Sigmoid colon (tissue), 7 donors: ENCODE measurements around the gene ZNF134. TPM values are rescaled to one million over a fixed set of nuclear protein-coding genes. Genes with fewer than 3 reads are reported as not detected.

Experiments
- DNase-seq: peaks from one replicate; pipeline ENCODE4 v3.0.0-alpha.2; 2019
- H3K27ac ChIP-seq, 4 donors: fragments of 200-600 bp; sonication (generic); one replicate each; pipeline ENCODE4 v1.5.1; 2016 to 2019; ENCODE audit warnings: mild to moderate bottlenecking in 1 of 4
- H3K27me3 ChIP-seq, 3 donors: fragments of 200-600 bp; sonication (generic); one replicate each; pipeline ENCODE4 v1.5.1; 2019; ENCODE audit warnings: mild to moderate bottlenecking in 1 of 3
- H3K36me3 ChIP-seq, 4 donors: fragments of 200-600 bp; sonication (generic); one replicate each; pipeline ENCODE4 v1.5.1; 2016 to 2019
- H3K4me1 ChIP-seq, 4 donors: fragments of 200-600 bp; sonication (generic); one replicate each; pipeline ENCODE4 v1.5.1; 2017 to 2019
- H3K4me3 ChIP-seq, 4 donors: fragments of 200-600 bp; sonication (generic); one replicate each; pipeline ENCODE4 v1.5.1; 2017 to 2019; ENCODE audit warnings: mild to moderate bottlenecking in 2 of 4, moderate library complexity in 1 of 4
- H3K9me3 ChIP-seq, 4 donors: fragments of 200-600 bp in 3 of 4; sonication (generic) in 3 of 4; one replicate each; pipeline versions ENCODE4 v1.5.1 to v1.6.1; 2013 to 2019
- EP300 ChIP-seq, 4 donors: sonication (generic); formaldehyde crosslinking; IDR thresholded peaks; one replicate each; pipeline ENCODE4 v1.6.1; 2017; ENCODE audit warnings: antibody characterized with exemption in 4 of 4
- POLR2A ChIP-seq, 2 donors: fragments of 450-650 bp; IDR thresholded peaks; one replicate each; pipeline ENCODE4 v1.6.1; 2016; ENCODE audit warnings: antibody characterized with exemption in 2 of 2, mild to moderate bottlenecking in 2 of 2, moderate library complexity in 2 of 2
- POLR2AphosphoS5 ChIP-seq, 4 donors: sonication (generic); formaldehyde crosslinking; IDR thresholded peaks; one replicate each; pipeline ENCODE4 v1.6.1; 2017; ENCODE audit warnings: antibody characterized with exemption in 4 of 4
- WGBS, 2 donors: extraction: QIAGEN DNeasy Blood & Tissue Kit; methylation state at CpG; one replicate each; pipeline ENCODE4 v1.1.7; 2013; 5-methylcytosine and 5-hydroxymethylcytosine counted together
- intact Hi-C: fragments of 100-400 bp; cut with DNase I; formaldehyde crosslinking; loops from one replicate; pipeline ENCODE4 v1.15.1; 2023
- polyA plus RNA-seq, 3 donors: library from polyadenylated mRNA; stranded (reverse); fragments of 200-250 nt; gene quantifications; one replicate each; pipeline ENCODE4 v1.2.3, GENCODE V29; 2013
- total RNA-seq, 4 donors: library from RNA; depleted of rRNA; stranded (reverse); fragments of >200 nt; gene quantifications; one replicate each; pipeline ENCODE4 v1.1.0, GENCODE V29; 2016
- TF ChIP-seq, protein P1 (sequence below), 4 experiments: fragments of 450-650 bp in 3 of 4; fragments of 200-600 bp in 1 of 4; IDR thresholded peaks; one replicate each; pipeline ENCODE4 v1.5.1; 2016 to 2019; ENCODE audit warnings: antibody characterized with exemption in 4 of 4, mild to moderate bottlenecking in 3 of 4, moderate library complexity in 2 of 4
- donor health status: healthy with polysubstance abuse.
- donor health status: Bipolar disorder and iron deficiency.
- donor health status: healthy.

Gene ZNF134
- total and polyA plus RNA-seq, 7 donors = 0.92 to 23.2 (median 10.8) TPM

DNA sequence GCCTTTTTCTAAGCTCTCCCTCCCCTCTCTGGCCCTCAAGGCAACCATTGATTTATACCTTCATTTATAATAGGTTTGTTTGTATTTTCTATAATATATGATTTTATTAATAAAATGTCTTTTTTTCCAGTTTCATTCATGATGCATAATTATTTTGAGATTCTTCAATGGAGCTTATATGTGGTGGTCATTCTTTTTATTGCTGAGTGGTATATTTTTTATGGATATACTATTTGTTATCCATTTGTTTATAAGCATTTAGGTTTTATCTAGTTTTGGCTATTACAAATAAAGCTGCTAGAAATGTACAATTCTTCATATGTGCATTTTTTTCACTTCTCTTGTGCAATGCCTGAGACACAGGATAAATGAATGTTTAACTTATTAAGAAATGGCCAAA is 29.7 kb downstream of the ZNF134 start:
- Histone ChIP-seq H3K4me3 (no peak overlapping the region), H3K36me3 (peaks cover 35 to 50% (median 39%) of the 10 kb centered on the region in 4 donors), H3K4me1 (no peaks in the 10 kb centered on the region), H3K27ac (no peak overlapping the region), H3K9me3 (peaks cover 18 to 50% (median 26%) of the 10 kb centered on the region in 4 donors), H3K27me3 (no peaks in the 10 kb centered on the region)
- no peak for DNase-seq
- intact Hi-C loops = no loop called here
- no peak for TF ChIP-seq EP300 (IDR thresholded peaks at IDR 0.05)
- TF ChIP-seq POLR2AphosphoS5 (IDR thresholded peaks at IDR 0.05) = no peak
- no peak for TF ChIP-seq POLR2A (IDR thresholded peaks at IDR 0.05)

DNA sequence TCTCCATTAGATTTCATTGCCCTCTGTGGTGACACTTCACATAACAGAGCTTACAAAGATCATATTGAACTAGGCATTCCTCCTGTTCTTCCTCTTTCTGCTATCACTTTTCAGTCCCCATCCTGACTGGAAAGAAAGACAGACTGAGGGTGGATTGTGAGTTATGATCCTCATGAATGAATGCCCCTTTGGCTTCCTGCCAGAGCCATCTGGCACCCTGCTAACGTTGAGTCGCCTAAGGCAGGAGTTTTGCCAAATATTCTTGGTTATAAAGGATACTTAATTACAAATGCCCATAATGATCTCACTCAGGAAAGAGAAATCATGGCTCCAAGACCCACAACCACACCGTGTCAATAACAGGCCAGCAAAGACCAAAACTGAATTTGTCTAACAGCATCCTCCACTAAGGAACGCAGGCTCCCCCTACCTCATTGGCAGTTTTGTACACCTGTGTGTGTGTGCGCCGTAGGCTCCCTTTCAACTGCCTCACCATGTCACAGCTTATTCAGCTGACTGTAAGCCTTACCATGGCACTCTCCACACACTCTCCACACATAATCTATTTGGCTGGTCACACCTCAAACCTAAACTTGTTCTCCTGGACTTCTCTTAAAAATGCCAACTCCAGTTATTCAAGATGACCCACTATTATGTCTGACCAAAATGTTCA is 34.4 kb downstream of the ZNF134 start:
- H3K27ac ChIP-seq = no peak overlapping the region
- DNase-seq = no peak
- H3K27me3 ChIP-seq = no peaks in the 10 kb centered on the region
- intact Hi-C loops = no loop called here
- H3K9me3 ChIP-seq = peaks cover 0 to 15% (median under 1%) of the 10 kb centered on the region in 4 donors
- H3K36me3 ChIP-seq = peaks cover 0 to 3% (median 0%) of the 10 kb centered on the region in 4 donors
- 74 to 79% methylated on average over 6 of the region's 6 CpGs for WGBS, 2 donors
- no peak overlapping the region for H3K4me3 ChIP-seq
- TF ChIP-seq POLR2A (IDR thresholded peaks at IDR 0.05) = no peak
- no peak for TF ChIP-seq POLR2AphosphoS5 (IDR thresholded peaks at IDR 0.05)
- no peaks in the 10 kb centered on the region for H3K4me1 ChIP-seq

DNA sequence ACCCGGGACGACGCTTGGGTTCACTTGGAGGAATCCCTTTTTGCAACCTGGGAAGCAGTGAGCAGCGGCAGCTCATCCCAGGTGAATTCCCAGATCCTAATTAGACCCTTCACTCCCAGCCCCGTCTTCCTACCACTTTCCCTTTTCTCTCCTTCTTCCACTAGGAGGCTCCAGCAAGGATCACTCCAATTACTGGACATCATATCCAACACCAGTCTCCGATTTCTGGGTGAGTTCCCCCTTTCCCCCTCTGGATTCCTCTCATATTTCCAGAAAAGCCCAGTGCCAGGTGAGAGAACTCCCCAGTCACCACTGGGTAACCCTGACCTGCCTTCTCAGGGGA is 37.6 kb downstream of the ZNF134 start:
- H3K4me1 ChIP-seq = no peaks in the 10 kb centered on the region
- no peak for DNase-seq
- intact Hi-C loops = no loop called here
- TF ChIP-seq EP300 (IDR thresholded peaks at IDR 0.05) (no peak), POLR2A (IDR thresholded peaks at IDR 0.05) (no peak), POLR2AphosphoS5 (IDR thresholded peaks at IDR 0.05) (no peak)
- TF ChIP-seq, protein P1, sequence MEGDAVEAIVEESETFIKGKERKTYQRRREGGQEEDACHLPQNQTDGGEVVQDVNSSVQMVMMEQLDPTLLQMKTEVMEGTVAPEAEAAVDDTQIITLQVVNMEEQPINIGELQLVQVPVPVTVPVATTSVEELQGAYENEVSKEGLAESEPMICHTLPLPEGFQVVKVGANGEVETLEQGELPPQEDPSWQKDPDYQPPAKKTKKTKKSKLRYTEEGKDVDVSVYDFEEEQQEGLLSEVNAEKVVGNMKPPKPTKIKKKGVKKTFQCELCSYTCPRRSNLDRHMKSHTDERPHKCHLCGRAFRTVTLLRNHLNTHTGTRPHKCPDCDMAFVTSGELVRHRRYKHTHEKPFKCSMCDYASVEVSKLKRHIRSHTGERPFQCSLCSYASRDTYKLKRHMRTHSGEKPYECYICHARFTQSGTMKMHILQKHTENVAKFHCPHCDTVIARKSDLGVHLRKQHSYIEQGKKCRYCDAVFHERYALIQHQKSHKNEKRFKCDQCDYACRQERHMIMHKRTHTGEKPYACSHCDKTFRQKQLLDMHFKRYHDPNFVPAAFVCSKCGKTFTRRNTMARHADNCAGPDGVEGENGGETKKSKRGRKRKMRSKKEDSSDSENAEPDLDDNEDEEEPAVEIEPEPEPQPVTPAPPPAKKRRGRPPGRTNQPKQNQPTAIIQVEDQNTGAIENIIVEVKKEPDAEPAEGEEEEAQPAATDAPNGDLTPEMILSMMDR (IDR thresholded peaks at IDR 0.05) = no peak
- H3K9me3 ChIP-seq = peaks cover 0 to 13% (median 0%) of the 10 kb centered on the region in 4 donors
- H3K27me3 ChIP-seq = no peaks in the 10 kb centered on the region
- no peak overlapping the region for H3K27ac ChIP-seq
- WGBS, 2 donors = 47 to 52% methylated on average over 6 of the region's 6 CpGs
- no peak overlapping the region for H3K4me3 ChIP-seq
- H3K36me3 ChIP-seq = no peaks in the 10 kb centered on the region

DNA sequence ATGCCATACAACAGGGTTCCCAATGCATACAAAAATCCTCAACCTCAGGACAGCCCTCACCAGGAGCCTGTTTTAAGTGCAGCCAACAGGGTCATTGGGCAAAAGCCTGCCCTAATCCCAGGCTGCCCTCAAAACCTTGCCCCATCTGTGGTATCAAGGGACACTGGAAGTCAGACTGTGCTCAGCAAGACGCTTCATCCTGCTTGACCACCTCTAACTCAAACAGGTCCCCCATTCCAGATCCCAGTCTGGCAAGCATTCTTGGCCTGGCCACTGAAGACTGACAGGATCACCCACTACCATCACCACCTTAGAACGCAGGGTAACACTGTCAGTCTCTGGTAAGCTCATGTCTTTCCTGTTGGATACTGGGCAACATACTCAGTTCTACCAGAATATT is 39.6 kb downstream of the ZNF134 start:
- intact Hi-C loops = no loop called here
- TF ChIP-seq, protein P1 (IDR thresholded peaks at IDR 0.05) = no peak
- Histone ChIP-seq H3K27me3 (no peaks in the 10 kb centered on the region), H3K4me1 (no peaks in the 10 kb centered on the region), H3K27ac (no peak overlapping the region), H3K36me3 (no peaks in the 10 kb centered on the region), H3K4me3 (no peak overlapping the region), H3K9me3 (peaks cover 0 to 10% (median 0%) of the 10 kb centered on the region in 4 donors)
- no peak for DNase-seq
- WGBS, 2 donors = 90 to 92% methylated on average over 2 of the region's 2 CpGs

DNA sequence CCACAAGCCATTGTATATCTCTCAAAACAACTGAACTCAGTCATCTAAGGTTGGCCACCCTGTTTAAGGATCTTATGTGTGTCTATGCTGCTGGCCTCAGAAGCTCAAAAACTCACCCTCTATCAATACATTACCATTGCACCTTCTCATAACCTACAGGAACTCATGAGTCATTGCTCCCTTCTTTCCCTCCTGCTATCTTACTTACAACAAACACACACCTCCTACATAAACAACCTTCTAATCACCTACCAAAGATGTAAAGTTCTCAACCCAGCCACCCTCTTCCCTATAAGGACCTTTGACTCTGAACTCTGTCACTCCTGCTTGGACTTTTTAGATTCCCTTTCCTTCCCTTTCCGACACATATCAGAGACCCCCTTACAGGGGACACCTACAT is 41.4 kb downstream of the ZNF134 start:
- Histone ChIP-seq H3K4me3 (no peak overlapping the region), H3K27me3 (no peaks in the 10 kb centered on the region), H3K27ac (no peak overlapping the region), H3K9me3 (peaks cover 0 to 8% (median 0%) of the 10 kb centered on the region in 4 donors), H3K36me3 (no peaks in the 10 kb centered on the region), H3K4me1 (no peaks in the 10 kb centered on the region)
- WGBS, 2 donors = 43 to 81% methylated on average over 1 of the region's 1 CpG
- TF ChIP-seq POLR2A (IDR thresholded peaks at IDR 0.05) (no peak), EP300 (IDR thresholded peaks at IDR 0.05) (no peak), POLR2AphosphoS5 (IDR thresholded peaks at IDR 0.05) (no peak)
- TF ChIP-seq, protein P1 (IDR thresholded peaks at IDR 0.05) = no peak
- intact Hi-C loops = no loop called here
- DNase-seq = no peak

DNA sequence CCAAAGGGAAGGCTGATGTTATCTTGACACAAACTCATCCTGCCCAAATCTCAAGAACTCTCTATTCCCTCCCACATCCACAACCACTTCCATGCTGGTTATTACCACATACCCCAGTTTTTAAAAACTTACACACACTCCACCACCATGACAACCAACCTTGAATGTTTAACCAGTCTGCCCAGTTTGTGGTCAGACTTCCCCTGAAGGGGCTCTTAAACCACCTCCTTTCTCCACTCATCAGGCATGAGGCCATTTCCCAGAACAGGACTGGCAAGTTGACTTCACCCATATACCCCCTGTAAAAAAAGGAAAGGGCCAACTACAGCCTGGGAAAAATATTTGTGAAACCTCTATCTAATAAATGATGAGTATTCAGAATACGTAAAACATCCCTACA is 42.3 kb downstream of the ZNF134 start:
- Histone ChIP-seq H3K36me3 (no peaks in the 10 kb centered on the region), H3K9me3 (peaks cover 0 to 8% (median 0%) of the 10 kb centered on the region in 4 donors), H3K27me3 (peaks cover 0 to 2% (median 0%) of the 10 kb centered on the region in 3 donors), H3K27ac (no peak overlapping the region), H3K4me1 (no peaks in the 10 kb centered on the region), H3K4me3 (no peak overlapping the region)
- DNase-seq = no peak
- no peak for TF ChIP-seq EP300 (IDR thresholded peaks at IDR 0.05)
- no peak for TF ChIP-seq POLR2AphosphoS5 (IDR thresholded peaks at IDR 0.05)
- no peak for TF ChIP-seq POLR2A (IDR thresholded peaks at IDR 0.05)
- TF ChIP-seq, protein P1 (IDR thresholded peaks at IDR 0.05) = no peak
- intact Hi-C loops = no loop called here
- WGBS, 2 donors = 81 to 90% methylated on average over 1 of the region's 1 CpG
